GM21367 (cell line): ENCODE results near the gene UQCRC1.

Experiments
- ATAC-seq: cut with Tn5 transposase; IDR thresholded peaks from one replicate; pipeline ENCODE4 v1.9.1; 2021; ENCODE audit not compliant: unreplicated experiment

The UQCRC1 gene

GRCh38 chr3:48633743-48634142 lies 24.3 kb upstream of the UQCRC1 start:
- no peak for ATAC-seq

DNA sequence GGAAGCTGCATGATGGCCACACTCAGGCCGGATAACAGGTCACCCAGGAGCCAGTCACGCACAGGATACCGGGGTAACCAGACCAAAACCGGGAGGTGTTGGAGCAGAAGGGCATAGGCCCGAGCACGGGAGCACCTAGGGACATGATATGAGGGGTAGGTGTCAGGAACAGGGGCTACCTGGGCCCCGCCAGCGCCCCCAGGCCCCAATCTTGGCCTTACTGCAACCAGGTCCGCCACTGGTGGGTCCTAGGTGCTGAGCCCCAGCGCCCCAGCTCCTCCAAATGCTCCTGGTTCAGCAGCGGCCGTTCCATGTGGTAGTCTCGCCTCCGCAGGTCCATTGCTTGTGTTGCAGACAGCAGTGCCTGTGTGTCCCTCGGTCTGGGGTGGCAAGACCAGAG lies 23.8 kb upstream of the UQCRC1 start:
- no peak for ATAC-seq

GRCh38 chr3:48631516-48632448 lies 22.3 kb upstream of the UQCRC1 start:
- ATAC-seq: no peak

- ATAC-seq: no peak
These were observed 21.4 kb upstream of the UQCRC1 start for GRCh38 chr3:48630833-48631232.

- no peak for ATAC-seq
These were observed 21.0 kb upstream of the UQCRC1 start for GRCh38 chr3:48630407-48630806.

DNA sequence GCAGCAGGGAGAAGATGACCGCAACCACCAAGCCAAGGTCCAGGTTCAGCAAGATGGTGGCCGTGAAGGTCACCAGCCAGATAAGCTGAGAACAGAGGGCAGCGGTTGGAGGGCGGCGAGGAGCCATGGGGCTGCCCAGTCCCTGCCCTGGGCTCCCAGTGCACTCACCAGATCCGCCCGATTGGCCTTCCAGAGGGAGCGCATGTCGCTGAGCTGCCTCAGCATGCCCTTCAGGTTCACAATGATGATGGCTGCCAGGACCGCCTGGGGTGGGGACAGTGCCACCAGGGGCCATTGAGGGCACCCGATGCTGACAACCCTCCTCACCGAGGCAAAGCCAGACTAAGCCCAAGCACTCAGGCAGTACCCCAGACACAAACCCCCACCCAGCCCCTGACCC lies 20.4 kb upstream of the UQCRC1 start:
- no peak for ATAC-seq

DNA sequence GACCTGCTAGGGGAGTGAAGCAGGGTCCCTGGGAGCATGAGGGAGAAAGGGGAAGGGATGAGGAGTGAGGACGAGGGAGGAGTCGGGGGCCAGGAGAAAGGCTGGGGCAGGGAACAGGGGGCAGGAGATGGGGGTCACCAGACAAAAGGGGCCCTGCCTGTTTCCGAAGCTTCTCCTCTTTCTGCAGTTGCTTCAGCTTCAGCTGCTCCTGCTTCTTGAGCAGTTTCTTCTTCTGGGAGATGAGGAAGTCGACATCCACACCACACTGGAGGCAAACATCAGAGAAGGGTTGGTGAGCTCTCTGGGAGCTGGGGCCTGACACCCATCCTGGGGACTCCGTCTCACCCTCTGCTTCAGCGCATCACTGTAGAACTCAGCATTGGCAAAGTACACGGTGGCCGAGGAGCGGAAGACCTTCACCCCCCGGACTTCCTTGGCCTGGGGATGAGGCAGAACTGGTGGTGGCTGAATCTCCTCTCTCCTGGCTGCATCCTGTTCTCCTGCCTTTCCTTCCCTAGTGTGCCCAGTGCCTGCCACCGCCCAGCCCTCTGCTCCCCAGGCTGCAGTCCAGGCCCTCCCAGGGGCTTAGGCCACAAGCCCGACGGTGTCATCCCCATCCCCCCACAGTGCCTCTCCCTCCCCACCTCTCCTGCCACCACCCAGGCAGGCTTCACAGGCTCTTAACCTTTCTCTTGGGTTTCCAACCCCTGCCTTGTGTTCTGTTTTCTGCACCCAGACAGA lies 19.0 kb upstream of the UQCRC1 start:
- no peak for ATAC-seq

- no peak for ATAC-seq
These were observed 16.2 kb upstream of the UQCRC1 start for GRCh38 chr3:48625600-48625999.

- no peak for ATAC-seq
These were observed 15.3 kb upstream of the UQCRC1 start for GRCh38 chr3:48624767-48625166.

DNA sequence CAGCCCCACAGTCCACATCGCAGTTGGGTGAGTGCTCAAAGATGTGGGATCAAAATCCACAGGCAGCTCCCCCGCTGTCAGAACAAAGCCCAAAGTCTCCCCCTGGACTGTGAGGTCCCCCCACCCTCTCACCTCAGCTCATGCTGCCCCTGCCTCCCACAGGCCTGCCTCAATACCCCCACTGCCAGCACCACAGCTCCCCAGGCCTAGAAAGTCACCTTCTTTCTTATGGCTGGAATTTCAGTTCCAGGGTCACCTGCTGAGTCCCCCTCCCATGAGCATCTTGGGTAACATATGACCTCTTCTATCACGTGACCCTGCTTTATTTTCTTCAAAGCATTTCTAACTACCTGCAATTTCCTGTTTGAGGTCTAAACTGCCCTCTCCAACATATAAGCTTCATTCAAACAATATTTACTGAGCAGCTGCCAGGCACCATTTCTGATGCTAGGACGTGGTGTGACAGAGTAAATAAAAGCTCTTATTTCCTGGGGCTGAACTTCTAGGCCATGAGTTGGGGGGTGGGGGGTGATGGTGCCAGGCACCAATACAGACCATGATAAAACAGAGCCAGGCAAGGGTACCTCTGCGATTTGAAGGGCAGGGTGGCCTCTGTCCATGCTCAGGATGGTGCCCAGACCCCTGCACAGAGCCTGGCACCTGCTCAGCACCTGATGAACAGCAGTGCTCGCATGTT lies 14.6 kb upstream of the UQCRC1 start:
- no peak for ATAC-seq

- ATAC-seq: no peak
These were observed 12.0 kb upstream of the UQCRC1 start, which contains the start of gene TMEM89 for GRCh38 chr3:48621461-48621869. TMEM89 (minus strand) TSS chr3:48621769; CDS start chr3:48621756, 13 bp downstream.

- ATAC-seq: no peak
These were observed 10.4 kb upstream of the UQCRC1 start for GRCh38 chr3:48619541-48620524.

GRCh38 chr3:48617559-48617958 lies 8.1 kb upstream of the UQCRC1 start:
- no peak for ATAC-seq

DNA sequence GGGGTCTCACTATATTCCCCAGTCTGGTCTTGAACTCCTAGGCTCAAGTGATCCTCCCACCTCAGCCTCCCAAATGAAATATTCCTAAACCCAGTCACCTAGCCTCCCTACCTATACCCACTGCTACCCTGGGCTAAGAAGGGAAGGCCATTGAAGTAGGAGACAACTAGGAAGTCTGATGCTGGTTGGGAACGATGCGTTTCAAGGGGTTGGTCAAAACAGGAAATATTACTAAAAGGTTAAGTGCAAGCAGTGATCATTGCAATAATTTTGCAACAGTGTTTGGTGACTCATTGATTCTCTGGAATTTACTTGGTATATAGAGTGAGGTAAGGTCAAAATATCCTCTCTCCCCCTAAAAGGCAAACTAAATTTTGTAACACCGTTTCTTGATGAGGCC lies 4.6 kb upstream of the UQCRC1 start:
- no peak for ATAC-seq

DNA sequence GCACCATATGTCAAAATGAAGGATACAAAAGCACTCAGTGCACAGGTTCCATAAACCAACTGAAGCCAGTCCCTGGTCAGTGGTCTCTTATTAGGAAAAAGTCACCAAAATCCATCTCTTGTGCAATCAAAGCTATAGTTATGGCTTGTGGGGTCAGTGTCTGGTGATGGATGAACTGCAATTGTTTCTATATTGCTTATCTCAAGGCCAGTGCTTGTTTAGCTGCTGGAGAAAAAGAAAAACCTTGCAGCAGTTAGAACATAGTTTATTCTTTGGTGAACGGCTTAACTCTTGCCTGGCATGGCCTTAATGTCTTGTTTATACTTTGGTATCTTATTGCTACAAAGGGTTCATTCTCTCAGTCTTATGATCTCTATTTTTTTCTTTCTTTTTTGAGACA lies 2.9 kb upstream of the UQCRC1 start:
- ATAC-seq: no peak

- ATAC-seq: no peak
These were observed 1.9 kb downstream of the UQCRC1 start for GRCh38 chr3:48607519-48607918.

DNA sequence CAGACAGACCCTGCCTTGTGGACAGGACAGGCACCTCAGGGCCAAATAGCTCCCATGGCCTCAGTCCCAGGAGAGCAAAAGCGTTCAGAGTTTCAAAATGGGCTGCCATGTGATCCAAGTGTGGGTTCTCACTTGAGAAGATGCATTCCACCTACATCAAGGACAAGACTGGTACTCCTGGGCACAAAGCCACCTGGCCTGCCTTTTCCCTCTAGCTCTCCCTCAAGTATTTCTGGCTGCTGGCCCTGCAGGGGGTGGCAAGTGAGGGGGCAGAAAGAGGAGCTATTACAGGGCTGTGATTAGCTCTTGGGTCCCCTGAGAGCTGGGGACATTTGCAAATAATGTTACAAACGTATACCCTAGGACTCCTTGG lies 7.8 kb downstream of the UQCRC1 start:
- no peak for ATAC-seq

- no peak for ATAC-seq
These were observed 8.5 kb downstream of the UQCRC1 start for GRCh38 chr3:48600711-48601621.
